Suprapubic skin (tissue), 3 donors: Measurements from ENCODE around the gene NRCAM.

Experiments used
- EP300 ChIP-seq: sonication (generic); formaldehyde crosslinking; IDR thresholded peaks from one replicate; pipeline ENCODE4 v1.6.1; 2017; ENCODE audit warnings: antibody characterized with exemption
- POLR2A ChIP-seq, 2 donors: fragments of 450-650 bp; IDR thresholded peaks; one replicate each; pipeline ENCODE4 v1.6.1; 2017; ENCODE audit warnings: antibody characterized with exemption in 2 of 2, mild to moderate bottlenecking in 2 of 2, moderate library complexity in 2 of 2
- TF ChIP-seq, protein P1 (sequence below), 2 donors: fragments of 200-600 bp in 1 of 2; fragments of 450-650 bp in 1 of 2; sonication (generic) in 1 of 2; IDR thresholded peaks; one replicate each; pipeline ENCODE4 v1.5.1; 2016 to 2019; ENCODE audit warnings: antibody characterized with exemption in 2 of 2, mild to moderate bottlenecking in 1 of 2, moderate library complexity in 1 of 2

DNA sequence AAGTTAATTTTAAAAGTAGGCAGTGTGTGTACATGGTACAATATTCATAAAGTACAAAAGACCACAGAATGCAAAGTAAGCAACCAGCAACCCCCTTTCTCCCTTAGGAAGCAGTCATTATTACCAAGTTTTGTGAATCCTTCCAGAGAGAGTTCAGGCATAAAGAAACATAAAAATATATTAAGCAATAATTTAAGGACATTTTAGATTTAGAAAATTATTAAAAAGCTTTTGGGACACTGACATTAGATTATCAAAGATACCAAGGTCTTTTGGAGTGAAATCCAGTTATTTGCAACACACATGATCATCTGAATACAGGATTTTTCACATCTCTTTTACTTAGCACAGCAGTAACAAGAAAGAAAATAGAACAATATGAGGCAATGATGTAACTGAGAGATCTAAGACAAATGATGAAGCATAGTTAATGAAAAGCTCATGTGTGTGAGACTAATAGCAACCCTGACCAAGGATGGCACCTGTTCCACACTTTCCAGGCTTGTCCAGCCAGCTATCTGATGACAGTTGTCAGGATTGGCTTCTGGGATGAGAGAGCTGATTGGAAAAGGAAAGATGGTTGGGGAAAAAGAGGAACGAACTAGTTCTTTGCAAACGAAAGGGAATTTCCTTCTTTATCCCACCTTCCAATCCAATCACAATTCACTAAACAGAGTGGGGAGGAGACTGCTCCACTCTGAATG is 210.6 kb downstream of the NRCAM start:
- TF ChIP-seq, protein P1, sequence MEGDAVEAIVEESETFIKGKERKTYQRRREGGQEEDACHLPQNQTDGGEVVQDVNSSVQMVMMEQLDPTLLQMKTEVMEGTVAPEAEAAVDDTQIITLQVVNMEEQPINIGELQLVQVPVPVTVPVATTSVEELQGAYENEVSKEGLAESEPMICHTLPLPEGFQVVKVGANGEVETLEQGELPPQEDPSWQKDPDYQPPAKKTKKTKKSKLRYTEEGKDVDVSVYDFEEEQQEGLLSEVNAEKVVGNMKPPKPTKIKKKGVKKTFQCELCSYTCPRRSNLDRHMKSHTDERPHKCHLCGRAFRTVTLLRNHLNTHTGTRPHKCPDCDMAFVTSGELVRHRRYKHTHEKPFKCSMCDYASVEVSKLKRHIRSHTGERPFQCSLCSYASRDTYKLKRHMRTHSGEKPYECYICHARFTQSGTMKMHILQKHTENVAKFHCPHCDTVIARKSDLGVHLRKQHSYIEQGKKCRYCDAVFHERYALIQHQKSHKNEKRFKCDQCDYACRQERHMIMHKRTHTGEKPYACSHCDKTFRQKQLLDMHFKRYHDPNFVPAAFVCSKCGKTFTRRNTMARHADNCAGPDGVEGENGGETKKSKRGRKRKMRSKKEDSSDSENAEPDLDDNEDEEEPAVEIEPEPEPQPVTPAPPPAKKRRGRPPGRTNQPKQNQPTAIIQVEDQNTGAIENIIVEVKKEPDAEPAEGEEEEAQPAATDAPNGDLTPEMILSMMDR (IDR thresholded peaks at IDR 0.05), result no peak
- TF ChIP-seq EP300, result no peak
- no peak for TF ChIP-seq POLR2A (IDR thresholded peaks at IDR 0.05)
